ENCODE measurements around the gene UPF2.
"Not testable (repeated sequence)": the region's sequence is repeated elsewhere in the genome, so short reads cannot be mapped to it uniquely, and the experiment has no call there.

The UPF2 gene

GRCh38 chr10:12042797-12043651, at the start of gene UPF2:
Gene UPF2 (minus strand): TSS chr10:12042809. CDS start chr10:12035423, 7,386 bp downstream.
- DNase-seq (ENCODE audit: low spot score) = peak; percentile 98

- DNase-seq (ENCODE audit: low spot score) = no peak
These were observed 48.8 kb upstream of the UPF2 start for GRCh38 chr10:12091421-12091820.

DNA sequence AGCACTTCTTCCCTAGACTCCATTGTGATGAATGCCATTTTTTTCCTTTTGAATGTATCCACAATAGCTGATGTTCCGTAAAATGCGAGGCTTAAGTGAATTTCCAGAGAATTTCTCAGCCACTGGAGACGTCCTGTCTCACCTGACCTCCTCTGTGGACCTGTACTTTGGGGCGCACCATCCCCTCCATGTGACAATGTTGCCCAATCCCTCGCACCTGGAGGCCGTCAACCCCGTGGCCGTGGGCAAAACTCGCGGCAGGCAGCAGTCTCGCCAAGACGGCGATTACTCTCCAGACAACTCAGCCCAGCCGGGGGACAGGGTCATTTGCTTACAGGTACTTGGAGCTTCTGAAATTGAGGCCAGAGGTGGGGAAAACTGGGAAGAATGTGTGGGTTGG, 46.3 kb upstream of the UPF2 start:
- no peak for DNase-seq (ENCODE audit: low spot score)

DNA sequence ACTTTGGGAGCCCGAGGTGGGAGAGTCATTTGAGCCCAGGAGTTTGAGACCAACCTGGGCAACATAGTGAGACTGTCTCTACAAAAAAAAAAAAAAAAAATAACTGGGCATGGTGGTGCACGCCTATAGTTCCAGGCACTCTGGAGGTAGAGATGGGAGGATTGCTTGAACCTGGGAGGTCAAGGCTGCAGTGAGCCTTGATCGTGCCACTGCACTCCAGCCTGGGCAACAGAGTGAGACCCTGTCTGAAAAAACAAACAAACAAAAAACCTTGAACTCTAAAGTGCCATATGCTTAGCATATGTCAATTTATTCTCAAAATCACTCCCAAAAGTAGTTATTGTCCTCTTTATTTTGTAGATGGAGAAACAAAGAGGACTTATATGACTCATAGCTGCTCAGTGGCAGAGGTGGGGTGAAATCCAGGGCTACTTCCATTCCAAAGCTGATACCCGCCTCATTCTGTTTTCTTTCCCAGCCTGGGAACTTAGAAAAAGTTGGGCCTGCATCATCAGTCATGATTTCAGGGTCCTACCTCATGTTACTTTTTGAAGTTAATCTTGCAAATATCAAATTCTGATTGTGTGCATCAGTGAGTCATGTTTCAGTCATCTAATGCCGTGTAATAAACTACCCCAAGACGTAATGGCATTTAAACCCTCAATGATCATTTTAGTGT, 39.4 kb upstream of the UPF2 start:
- no peak for DNase-seq (ENCODE audit: low spot score)

DNA sequence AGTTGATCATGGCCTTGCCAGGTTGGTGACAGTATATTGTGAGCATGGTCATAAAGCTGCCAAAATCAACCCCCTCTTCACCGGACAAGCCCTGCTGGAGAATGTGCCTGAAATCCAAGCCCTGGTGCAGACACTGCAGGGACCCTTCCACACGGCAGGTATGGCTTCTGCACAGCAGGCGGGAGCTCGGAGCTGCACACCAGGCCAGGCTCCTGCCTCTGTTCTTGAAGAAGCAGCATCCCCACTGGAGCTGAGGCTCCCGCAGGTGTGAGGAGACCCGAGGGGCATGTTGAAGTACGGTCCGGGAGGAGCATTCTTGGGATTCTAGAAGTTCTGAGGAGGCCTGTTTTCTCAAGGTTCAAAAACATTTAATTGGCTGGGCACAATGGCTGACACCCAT, 38.9 kb upstream of the UPF2 start:
- peak; percentile 11 for DNase-seq (ENCODE audit: low spot score)

DNA sequence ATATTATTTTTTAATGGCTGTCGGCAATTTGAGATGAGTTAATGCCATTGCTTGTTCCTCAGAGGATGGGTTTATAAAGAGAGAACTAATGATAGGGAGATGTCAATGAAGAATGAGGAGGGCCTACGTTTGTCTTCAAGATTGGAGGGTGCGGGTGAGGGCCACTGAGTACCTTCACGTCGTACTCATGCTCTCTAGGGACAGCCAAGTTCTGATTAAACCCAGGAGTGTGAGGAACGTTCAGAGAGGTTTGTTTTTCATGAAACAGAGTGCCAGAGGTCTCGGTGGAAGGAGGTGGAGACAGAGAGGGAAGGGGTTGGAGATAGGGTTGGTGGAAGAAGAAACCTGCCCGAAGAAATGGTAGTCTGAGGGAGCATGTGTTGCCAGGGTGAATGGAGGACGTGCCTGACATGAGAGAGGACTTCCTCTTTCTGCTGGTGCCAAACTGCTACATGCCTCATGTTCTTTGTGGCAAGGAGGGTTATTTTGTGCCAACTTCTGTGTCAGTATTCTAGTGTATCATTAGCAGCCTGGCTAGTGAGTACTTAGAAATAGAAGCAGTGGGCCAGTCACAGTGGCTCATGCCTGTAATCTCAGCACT, 35.1 kb upstream of the UPF2 start:
- DNase-seq (ENCODE audit: low spot score) = no peak

GRCh38 chr10:12073526-12073925, 30.9 kb upstream of the UPF2 start:
- DNase-seq (ENCODE audit: low spot score) = no peak

DNA sequence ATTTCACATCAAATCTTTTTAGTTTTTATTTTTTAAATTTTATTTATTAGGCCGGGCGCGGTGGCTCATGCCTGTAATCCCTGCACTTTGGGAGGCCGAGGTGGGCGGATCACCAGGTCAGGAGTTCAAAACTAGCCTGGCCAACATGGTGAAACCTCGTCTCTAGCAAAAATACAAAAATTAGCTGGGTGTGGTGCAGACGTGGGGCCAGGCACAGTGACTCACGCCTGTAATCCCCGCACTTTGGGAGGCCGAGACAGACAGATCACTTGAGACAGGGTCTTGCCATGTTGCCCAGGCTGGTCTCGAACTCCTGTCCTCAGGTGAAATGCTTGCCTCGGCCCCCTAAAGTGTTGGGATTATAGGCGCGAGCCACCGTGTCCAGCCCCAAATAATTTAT, 28.8 kb upstream of the UPF2 start:
- not testable (repeated sequence) for DNase-seq (ENCODE audit: low spot score)

DNA sequence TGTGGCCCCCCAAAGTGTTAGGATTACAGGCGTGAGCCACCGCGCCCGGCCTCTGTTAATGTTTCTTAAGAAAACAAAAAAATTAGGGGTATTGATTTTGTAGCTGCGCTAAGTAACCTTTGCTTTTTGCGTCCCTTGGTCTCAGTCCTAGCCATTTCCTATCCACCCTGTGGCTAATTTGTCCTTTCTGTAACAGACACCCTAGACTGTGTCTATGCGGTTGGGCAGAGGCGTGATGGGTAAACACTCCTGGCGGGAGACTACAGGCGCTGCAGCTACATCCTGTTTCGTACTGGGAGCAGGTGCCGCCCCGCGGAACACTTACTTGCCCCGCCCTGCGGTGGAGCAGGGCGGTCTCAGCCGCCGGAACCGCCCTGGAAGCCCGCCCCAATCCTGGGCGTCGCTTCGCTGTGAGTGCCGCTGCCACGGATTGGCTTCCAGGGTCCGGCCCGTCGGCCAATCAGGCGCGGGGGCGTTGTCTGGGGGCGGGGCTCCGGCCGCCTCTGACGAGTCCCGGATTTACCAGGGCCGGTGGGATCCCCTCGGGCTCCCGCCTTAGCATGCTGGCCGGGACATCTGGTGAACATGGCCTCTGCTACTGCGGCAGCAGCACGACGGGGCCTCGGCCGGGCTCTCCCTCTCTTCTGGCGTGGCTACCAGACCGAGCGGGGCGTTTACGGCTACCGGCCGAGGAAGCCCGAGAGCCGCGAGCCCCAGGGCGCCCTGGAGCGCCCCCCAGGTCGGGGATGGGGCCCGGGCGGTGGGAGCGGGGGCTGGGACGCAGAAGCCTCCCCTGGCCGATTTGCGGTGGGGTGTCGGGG, 26.1 kb upstream of the UPF2 start, which contains the start of gene DHTKD1:
TSS of gene DHTKD1 (plus strand) at position 506 of the 821 bp plus-strand sequence. CDS start at position 586, 80 bp downstream.
- peak; percentile 100 for DNase-seq (ENCODE audit: low spot score)

DNA sequence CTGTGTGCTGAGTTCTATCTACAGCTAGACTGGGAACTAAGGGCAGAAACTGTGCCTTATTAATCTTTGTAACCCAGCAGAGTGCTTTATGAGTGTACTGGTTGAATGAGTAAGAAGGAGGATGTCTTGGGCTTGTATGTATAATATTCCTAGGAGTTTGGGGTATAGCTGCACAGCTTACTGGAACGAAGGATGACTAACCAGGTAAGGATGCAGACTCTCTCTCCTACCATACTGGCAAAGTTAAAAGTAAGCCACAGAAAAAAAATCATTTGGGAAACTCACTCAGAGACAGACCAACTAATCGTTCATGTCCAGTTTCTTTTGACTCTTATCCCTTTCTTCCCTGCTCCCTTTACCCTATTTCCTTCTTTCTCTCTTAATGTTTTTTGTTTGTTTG, 24.7 kb upstream of the UPF2 start:
- no peak for DNase-seq (ENCODE audit: low spot score)

GRCh38 chr10:12063483-12063818, 20.8 kb upstream of the UPF2 start:
- no peak for DNase-seq (ENCODE audit: low spot score)

GRCh38 chr10:12062754-12063482, 20.3 kb upstream of the UPF2 start:
- no peak for DNase-seq (ENCODE audit: low spot score)

DNA sequence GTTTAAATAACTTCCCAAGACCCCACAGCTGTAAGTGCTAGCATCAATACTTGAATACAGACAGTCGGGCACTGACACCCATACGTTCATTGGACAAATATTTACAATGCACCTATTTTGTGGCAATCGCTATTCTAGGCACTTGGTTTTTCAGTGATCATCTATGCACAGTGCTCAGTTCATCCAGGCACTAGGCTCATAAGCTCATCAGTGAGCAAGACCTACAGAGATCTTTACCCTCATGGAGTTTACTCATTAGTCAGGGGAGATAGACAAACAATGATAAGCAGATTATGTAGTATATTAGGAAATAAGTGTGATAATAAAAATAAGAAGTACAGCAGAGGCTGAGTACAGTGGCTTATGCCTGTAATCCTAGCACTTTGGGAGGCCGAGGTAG, 18.5 kb upstream of the UPF2 start:
- no peak for DNase-seq (ENCODE audit: low spot score)

DNA sequence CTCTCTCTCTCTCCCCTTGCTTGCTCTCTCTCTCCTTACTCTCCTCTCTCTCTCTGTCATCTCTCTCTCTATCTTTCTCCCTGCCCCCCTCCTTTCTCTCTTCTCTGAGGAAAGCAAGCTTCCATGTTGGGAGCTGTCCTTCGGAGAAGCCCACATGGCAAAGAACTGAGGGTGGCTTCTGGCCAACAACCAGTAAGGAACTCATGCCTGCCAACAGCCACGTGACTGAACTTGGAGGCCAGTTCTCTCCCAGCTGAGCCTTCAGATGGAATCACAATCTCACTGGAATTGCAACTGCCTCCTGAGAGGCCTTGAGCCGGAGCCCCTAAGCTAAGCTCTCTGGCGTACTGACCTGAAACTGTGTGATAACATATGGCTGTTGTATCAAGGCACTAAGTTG, 14.1 kb upstream of the UPF2 start:
- no peak for DNase-seq (ENCODE audit: low spot score)

DNA sequence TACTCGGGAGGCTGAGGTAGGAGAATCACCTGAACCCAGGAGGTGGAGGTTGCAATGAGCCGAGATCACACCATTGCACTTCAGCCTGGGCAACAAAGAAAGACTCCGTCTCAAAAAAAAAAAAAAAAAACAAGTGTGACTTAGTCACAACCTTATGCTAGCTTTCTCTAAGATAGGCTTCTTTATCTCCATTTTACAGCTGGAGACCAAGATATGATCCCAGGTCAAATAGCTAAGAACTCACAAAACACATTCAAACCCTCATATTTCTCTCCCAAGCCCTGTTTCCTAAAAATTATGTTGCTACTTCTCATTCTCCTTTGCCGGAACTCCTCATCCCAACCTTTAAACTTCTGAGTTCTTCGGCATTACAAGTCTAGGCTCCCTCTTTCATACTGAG, 13.1 kb upstream of the UPF2 start:
- no peak for DNase-seq (ENCODE audit: low spot score)

DNA sequence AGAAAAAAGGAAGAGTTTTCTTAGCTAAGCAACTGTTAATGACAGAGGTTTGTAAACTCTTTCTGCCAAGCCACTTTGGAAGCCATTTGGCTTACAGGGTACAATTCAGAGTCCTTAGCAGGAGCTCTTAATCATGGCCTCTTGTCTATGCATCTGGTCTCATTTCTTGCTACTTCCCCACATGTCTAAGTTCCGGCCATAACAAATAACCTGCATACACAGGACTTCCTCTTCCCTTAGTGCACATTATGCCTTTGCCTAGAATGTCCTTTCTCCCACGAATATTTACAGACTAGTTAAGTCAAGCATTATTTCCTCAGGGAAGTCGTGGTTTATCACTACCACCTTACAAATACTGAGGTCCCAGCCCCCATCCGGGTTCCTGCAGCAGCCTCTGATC, 8.6 kb upstream of the UPF2 start:
- no peak for DNase-seq (ENCODE audit: low spot score)

GRCh38 chr10:12050528-12050927, 7.9 kb upstream of the UPF2 start:
- DNase-seq (ENCODE audit: low spot score) = no peak

GRCh38 chr10:12048547-12048946, 5.9 kb upstream of the UPF2 start:
- no peak for DNase-seq (ENCODE audit: low spot score)

- no peak for DNase-seq (ENCODE audit: low spot score)
These were observed 3.0 kb upstream of the UPF2 start for GRCh38 chr10:12045596-12045995.

DNA sequence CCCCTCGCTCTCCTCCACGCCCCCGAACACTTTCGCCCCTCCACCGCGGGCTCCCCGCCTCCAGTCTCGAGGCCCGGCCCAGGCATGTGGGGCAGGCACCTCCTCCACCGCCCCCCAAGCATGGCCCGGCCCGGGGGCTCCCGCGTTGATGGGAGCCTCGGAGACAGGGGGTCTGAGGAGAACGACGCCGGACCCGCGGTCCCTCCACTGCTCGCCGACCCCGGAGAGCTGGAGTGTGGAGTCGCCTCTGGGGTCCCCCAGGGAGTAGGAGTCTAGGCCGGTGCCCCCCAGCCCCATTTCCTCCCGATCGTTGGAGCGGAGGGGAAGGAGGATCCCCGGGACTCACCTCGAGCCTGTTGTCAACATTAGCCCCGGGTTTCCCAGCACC, 206 bp downstream of the UPF2 start:
- DNase-seq (ENCODE audit: low spot score) = peak; percentile 42

GRCh38 chr10:12041766-12042408, 722 bp downstream of the UPF2 start:
- DNase-seq (ENCODE audit: low spot score) = no peak

Measured in iPS-NIHi11 (cell line).